Prostate gland (tissue), 2 donors: ENCODE measurements around the gene ALOX12B. TPM values are rescaled to one million over a fixed set of nuclear protein-coding genes. Genes with fewer than 3 reads are reported as not detected.
"Not testable (repeated sequence)": the region's sequence is repeated elsewhere in the genome, so short reads cannot be mapped to it uniquely, and the experiment has no call there.

ENCODE experiments used
- DNase-seq: peaks from one replicate; pipeline ENCODE4 v3.0.0-alpha.2; 2019; ENCODE audit warnings: low spot score
- H3K27ac ChIP-seq, 2 donors: fragments of 200-600 bp; sonication (generic); 2 replicates each; pipeline ENCODE4 v1.5.1; 2017 to 2019
- H3K27me3 ChIP-seq: fragments of 200-600 bp; sonication (generic); replicated peaks from 2 replicates; pipeline ENCODE4 v1.5.1; 2019; ENCODE audit not compliant: insufficient read depth
- H3K36me3 ChIP-seq, 2 donors: fragments of 200-600 bp; sonication (generic); 1 replicate in 1 of 2; 2 replicates in 1 of 2; pipeline versions ENCODE4 v1.5.1 to v1.8.1; 2017 to 2019
- H3K4me1 ChIP-seq: fragments of 200-600 bp; sonication (generic); replicated peaks from 2 replicates; pipeline ENCODE4 v1.5.1; 2019
- H3K4me3 ChIP-seq, 2 donors: fragments of 200-600 bp; sonication (generic); 2 replicates each; pipeline ENCODE4 v1.5.1; 2017 to 2019
- H3K9me3 ChIP-seq: fragments of 200-600 bp; sonication (generic); 2 replicates; pipeline ENCODE4 v1.5.1; 2017
- CTCF ChIP-seq, 4 experiments: fragments of 200-600 bp in 2 of 4; fragments of 450-650 bp in 2 of 4; sonication (generic) in 2 of 4; IDR thresholded peaks; 1 replicate in 3 of 4; 2 replicates in 1 of 4; pipeline ENCODE4 v1.5.1; 2016 to 2019; ENCODE audit warnings: antibody characterized with exemption in 4 of 4, mild to moderate bottlenecking in 2 of 4, moderate library complexity in 2 of 4
- POLR2A ChIP-seq: fragments of 450-650 bp; IDR thresholded peaks from one replicate; pipeline ENCODE4 v1.6.1; 2016; ENCODE audit warnings: antibody characterized with exemption, mild to moderate bottlenecking
- POLR2AphosphoS5 ChIP-seq: sonication (generic); formaldehyde crosslinking; IDR thresholded peaks from one replicate; pipeline ENCODE4 v1.6.1; 2017; ENCODE audit warnings: antibody characterized with exemption
- WGBS: methylation state at CpG from one replicate; pipeline ENCODE4 v1.1.5; 2018; 5-methylcytosine and 5-hydroxymethylcytosine counted together
- intact Hi-C: fragments of 100-400 bp; cut with DNase I; formaldehyde crosslinking; loops from one replicate; pipeline ENCODE4 v1.14.2; 2022
- total RNA-seq, 2 donors: library from RNA; depleted of rRNA; stranded (reverse); fragments of >200 nt; gene quantifications; one replicate each; pipeline ENCODE4 v1.1.0, GENCODE V29; 2016

Gene ALOX12B
- total RNA-seq, 2 donors from 2014 or later, result 0.18 to 0.40 TPM

- no peak for TF ChIP-seq CTCF (IDR thresholded peaks at IDR 0.05)
- TF ChIP-seq POLR2AphosphoS5, result no peak
- TF ChIP-seq POLR2A, result no peak
Observed at GRCh38 chr17:8110907-8111306, 23.4 kb upstream of the ALOX12B start.

GRCh38 chr17:8110456-8110804 lies 22.9 kb upstream of the ALOX12B start:
- peak overlapping the region in 1 of 2 donors; percentile 24 for H3K4me3 ChIP-seq
- no peaks in the 10 kb centered on the region for H3K27me3 ChIP-seq
- WGBS, result 25% methylated on average over 10 of the region's 10 CpGs
- no peaks in the 10 kb centered on the region for H3K4me1 ChIP-seq
- intact Hi-C loops, result no loop called here
- no peaks in the 10 kb centered on the region for H3K9me3 ChIP-seq
- TF ChIP-seq POLR2A (no peak), CTCF (IDR thresholded peaks at IDR 0.05) (no peak), POLR2AphosphoS5 (no peak)
- H3K36me3 ChIP-seq, result no peaks in the 10 kb centered on the region
- no peak overlapping the region for H3K27ac ChIP-seq
- no peak for DNase-seq

More at GRCh38 chr17:8110907-8111306, 23.4 kb upstream of the ALOX12B start:
- WGBS, result 97% methylated on average over 6 of the region's 6 CpGs
- Histone ChIP-seq H3K4me1 (no peaks in the 10 kb centered on the region), H3K9me3 (no peaks in the 10 kb centered on the region), H3K27ac (no peak overlapping the region), H3K36me3 (no peaks in the 10 kb centered on the region), H3K4me3 (no peak overlapping the region), H3K27me3 (no peaks in the 10 kb centered on the region)
- no peak for DNase-seq
- intact Hi-C loops, result no loop called here

GRCh38 chr17:8109661-8110455 lies 22.3 kb upstream of the ALOX12B start:
- Histone ChIP-seq H3K36me3 (no peaks in the 10 kb centered on the region), H3K9me3 (no peaks in the 10 kb centered on the region), H3K27me3 (no peaks in the 10 kb centered on the region), H3K27ac (no peak overlapping the region), H3K4me1 (no peaks in the 10 kb centered on the region), H3K4me3 (peak overlapping the region; percentile 24 to 36)
- intact Hi-C loops, result no loop called here
- no peak for TF ChIP-seq POLR2A
- peak; percentile 71 to 94 (median 80) for TF ChIP-seq CTCF (IDR thresholded peaks at IDR 0.05)
- peak; percentile 30 for TF ChIP-seq POLR2AphosphoS5
- WGBS, result 11% methylated on average over 48 of the region's 63 CpGs
- peak; percentile 65 for DNase-seq

- no peak for DNase-seq
- Histone ChIP-seq H3K4me3 (no peak overlapping the region), H3K4me1 (no peaks in the 10 kb centered on the region), H3K27ac (no peak overlapping the region), H3K36me3 (no peaks in the 10 kb centered on the region), H3K9me3 (no peaks in the 10 kb centered on the region), H3K27me3 (no peaks in the 10 kb centered on the region)
- TF ChIP-seq CTCF (IDR thresholded peaks at IDR 0.05) (no peak), POLR2AphosphoS5 (no peak), POLR2A (no peak)
- WGBS, result 97% methylated on average over 19 of the region's 33 CpGs
- intact Hi-C loops, result no loop called here
Observed at GRCh38 chr17:8108972-8109660, 21.6 kb upstream of the ALOX12B start.

- H3K9me3 ChIP-seq, H3K27me3 ChIP-seq, H3K27ac ChIP-seq, intact Hi-C loops, H3K4me1 ChIP-seq, H3K4me3 ChIP-seq, DNase-seq, H3K36me3 ChIP-seq: not testable (repeated sequence)
- whole genome bisulfite sequencing, result 81% methylated on average over 4 of the region's 4 CpGs
Observed at GRCh38 chr17:8106980-8107379, 19.5 kb upstream of the ALOX12B start.
